Endothelial cell of umbilical vein (primary cell): ENCODE results near the gene POLE4. TPM values are rescaled to one million over a fixed set of nuclear protein-coding genes. Genes with fewer than 3 reads are reported as not detected.

Source experiments
- Bru-seq: library from RNA; stranded (reverse); fragments of 400-500 nt; gene quantifications from one replicate; lab custom pipeline; 2021; lab: Mats Ljungman, UMichigan
- BruChase-seq, 2 experiments: library from RNA; stranded (reverse); fragments of 400-500 nt; gene quantifications; one replicate each; lab custom pipeline; 2021; lab: Mats Ljungman, UMichigan
- BruUV-seq: library from RNA; stranded (reverse); fragments of 400-500 nt; replicated peaks from 2 replicates; lab custom pipeline; 2021; lab: Mats Ljungman, UMichigan
- CTCF ChIA-PET: fragments of 300-600, 350-600 bp; sonication (Branson Sonifier 250); formaldehyde crosslinking; loops from one replicate; lab custom pipeline; 2021; ENCODE audit warnings: antibody characterized with exemption, inconsistent platforms; lab: Charles Lee
- POLR2A ChIA-PET: fragments of 300-600, 350-600 bp; sonication (Branson Sonifier 250); formaldehyde crosslinking; loops from one replicate; lab custom pipeline; 2021; ENCODE audit warnings: antibody characterized with exemption, inconsistent platforms; lab: Charles Lee
- DNase-seq: peaks from one replicate; pipeline ENCODE4 v3.0.0-alpha.2; 2011; ENCODE audit warnings: low read depth, low spot score
- FAIRE-seq: peaks from 2 replicates; lab custom pipeline; 2011; peaks lifted over from hg19 to GRCh38; lab: Jason Lieb, UNC
- H2AFZ ChIP-seq: 2 replicates; pipeline ENCODE4 v1.6.0; 2012; ENCODE audit warnings: low read depth, low read length, control low read depth, inconsistent platforms
- H3K27ac ChIP-seq: 2 replicates; pipeline ENCODE4 v1.5.1; 2011; ENCODE audit warnings: low read depth, mild to moderate bottlenecking, control low read depth, low read length, moderate library complexity; ENCODE audit not compliant: insufficient read depth
- H3K27me3 ChIP-seq, 2 experiments: 2 replicates each; pipeline versions ENCODE4 v1.6.0 to v1.6.1; 2011; ENCODE audit warnings: low read length in 2 of 2, mixed read lengths in 1 of 2; ENCODE audit not compliant: control insufficient read depth in 2 of 2, insufficient read depth in 2 of 2
- H3K36me3 ChIP-seq, 2 experiments: 2 replicates in 1 of 2; 3 replicates in 1 of 2; pipeline ENCODE4 v1.5.1; 2011; ENCODE audit warnings: low read length in 2 of 2, mild to moderate bottlenecking in 1 of 2, moderate library complexity in 1 of 2; ENCODE audit not compliant: control insufficient read depth in 2 of 2, insufficient read depth in 2 of 2; ENCODE audit errors: extremely low read depth in 1 of 2
- H3K4me1 ChIP-seq: 3 replicates; pipeline ENCODE4 v1.5.1; 2011; ENCODE audit warnings: mild to moderate bottlenecking, low read length; ENCODE audit not compliant: control insufficient read depth, insufficient read depth; ENCODE audit errors: extremely low read depth
- H3K4me2 ChIP-seq: 2 replicates; pipeline ENCODE4 v1.6.1; 2011; ENCODE audit warnings: low read length, control low read depth, mixed read lengths; ENCODE audit not compliant: insufficient read depth
- H3K4me3 ChIP-seq, 3 experiments: fragments of 200-600 bp in 1 of 3; sonication (generic), shearing (Covaris generic) in 1 of 3; replicated peaks in 1 of 3; 2 replicates each; pipeline ENCODE4 v1.5.1; 2011 to 2016; ENCODE audit warnings: control low read depth in 3 of 3, low read length in 3 of 3, mild to moderate bottlenecking in 2 of 3, inconsistent platforms in 1 of 3, low read depth in 1 of 3, moderate library complexity in 1 of 3; ENCODE audit not compliant: insufficient read depth in 1 of 3
- H3K79me2 ChIP-seq: 2 replicates; pipeline ENCODE4 v1.6.0; 2012; ENCODE audit warnings: low read length, inconsistent platforms; ENCODE audit not compliant: control insufficient read depth, insufficient read depth
- H3K9ac ChIP-seq: replicated peaks from 2 replicates; pipeline ENCODE3; 2011; ENCODE audit warnings: low read length, control low read depth; ENCODE audit not compliant: insufficient read depth; ENCODE audit errors: extremely low read depth
- H3K9me1 ChIP-seq: replicated peaks from 3 replicates; pipeline ENCODE4 v1.6.0; 2011; ENCODE audit warnings: mild to moderate bottlenecking, low read length; ENCODE audit not compliant: control insufficient read depth, insufficient read depth; ENCODE audit errors: extremely low read depth
- H3K9me3 ChIP-seq: replicated peaks from 2 replicates; pipeline ENCODE4 v1.5.1; 2012; ENCODE audit warnings: low read length, inconsistent platforms; ENCODE audit not compliant: control insufficient read depth, insufficient read depth
- H4K20me1 ChIP-seq: replicated peaks from 2 replicates; pipeline ENCODE3; 2011; ENCODE audit warnings: mild to moderate bottlenecking, low read length; ENCODE audit not compliant: control insufficient read depth, insufficient read depth; ENCODE audit errors: extremely low read depth
- CTCF ChIP-seq, 2 donors: IDR thresholded peaks; 1 replicate in 1 of 2; 2 replicates in 1 of 2; pipeline ENCODE4 v1.5.1; 2011; ENCODE audit warnings: low read length in 2 of 2, mild to moderate bottlenecking in 2 of 2, moderate library complexity in 2 of 2, control low read depth in 1 of 2, inconsistent platforms in 1 of 2, low read depth in 1 of 2; ENCODE audit not compliant: insufficient read depth in 1 of 2; ENCODE audit errors: extremely low read depth in 1 of 2
- EZH2 ChIP-seq: IDR thresholded peaks from 2 replicates; pipeline ENCODE4 v1.6.1; 2012; ENCODE audit warnings: borderline replicate concordance, low read depth, mild to moderate bottlenecking, moderate library complexity, low read length, inconsistent platforms; ENCODE audit not compliant: severe bottlenecking
- FOS ChIP-seq: IDR thresholded peaks from 2 replicates; pipeline ENCODE4 v1.6.1; 2011; ENCODE audit warnings: mild to moderate bottlenecking, low read length, moderate library complexity, borderline replicate concordance; ENCODE audit not compliant: insufficient read depth
- GATA2 ChIP-seq: IDR thresholded peaks from 2 replicates; pipeline ENCODE4 v1.7.0; 2011; ENCODE audit warnings: low read depth, mild to moderate bottlenecking, moderate library complexity, mixed read lengths, low read length; ENCODE audit not compliant: insufficient read length, insufficient read depth
- JUN ChIP-seq: IDR thresholded peaks from 2 replicates; pipeline ENCODE4 v1.6.1; 2011; ENCODE audit warnings: borderline replicate concordance, low read depth; ENCODE audit not compliant: insufficient read length, insufficient read depth
- MYC ChIP-seq: IDR thresholded peaks from one replicate; pipeline ENCODE4 v1.6.1; 2011; ENCODE audit warnings: mild to moderate bottlenecking, low read depth, low read length
- POLR2A ChIP-seq: IDR thresholded peaks from 2 replicates; pipeline ENCODE4 v1.6.1; 2012; ENCODE audit warnings: low read depth, mild to moderate bottlenecking, control low read depth, low read length
- POLR2AphosphoS5 ChIP-seq: IDR thresholded peaks from 2 replicates; pipeline ENCODE4 v1.6.1; 2012; ENCODE audit warnings: low read depth, mild to moderate bottlenecking, control low read depth, low read length, moderate library complexity; ENCODE audit not compliant: insufficient read depth
- dilution Hi-C: fragments of 300-500 bp; cut with MboI; formaldehyde crosslinking; loops from one replicate; pipeline ENCODE4 v1.15.0; 2019; ENCODE audit warnings: low sequenced_read_pairs; ENCODE audit not compliant: extremely low pct_ligation_motif_present
- intact Hi-C: fragments of 100-400 bp; cut with micrococcal nuclease; formaldehyde crosslinking; loops from one replicate; pipeline ENCODE4 v1.10.0; 2022
- long read RNA-seq: library from polyadenylated mRNA; stranded (forward); transcript quantifications from one replicate; pipeline ENCODE4 v2.0.0, GENCODE V29; 2021
- polyA minus RNA-seq, 3 experiments: library from RNA; depleted of rRNA, polyadenylated mRNA; stranded (reverse); fragments of >200 nt; gene quantifications; 1 replicate in 1 of 3; 2 replicates in 2 of 3; pipeline ENCODE4 v1.2.3, GENCODE V29; 2011
- polyA plus RNA-seq, 4 experiments: library from polyadenylated mRNA; depleted of rRNA in 3 of 4; stranded (reverse) in 3 of 4; unstranded in 1 of 4; fragments of >200 nt; gene quantifications; 2 replicates each; pipeline versions ENCODE4 v1.2.1 to v1.2.3, GENCODE V29; 2011 to 2012; ENCODE audit warnings: missing spikeins in 1 of 4
- total RNA-seq: library from RNA; stranded (reverse); gene quantifications from 2 replicates; pipeline ENCODE4 v1.2.3, GENCODE V29; 2021
- TF ChIP-seq, protein P1 (sequence below): IDR thresholded peaks from 2 replicates; pipeline ENCODE4 v1.6.1; 2011; ENCODE audit not compliant: insufficient read depth, insufficient read length

Gene POLE4
- total RNA-seq (42.6 and 45.4 TPM in 2 replicates), polyA plus RNA-seq (21.4 and 22.3 TPM in 2 replicates), polyA minus RNA-seq (8.0 and 10.9 TPM in 2 replicates), Bru-seq, nascent RNA (percentile 65 among the genes with signal in this experiment), BruChase-seq, experiment 1, labeled RNA remaining after a 6-hour chase (percentile 58 among the genes with signal in this experiment), BruChase-seq, experiment 2, labeled RNA remaining after a 2-hour chase (percentile 55 among the genes with signal in this experiment)
- polyA plus RNA-seq (2011; cell fraction: cytosol; rRNA removed), result 27.8 TPM in 2 replicates
- 12.4 and 12.7 TPM in 2 replicates for polyA plus RNA-seq (2011; cell fraction: nucleus; rRNA removed)
- 44.6 and 50.7 TPM in 2 replicates for polyA plus RNA-seq (2012)
- 24.8 TPM for polyA minus RNA-seq (2011; cell fraction: cytosol; rRNA and poly(A)+ RNA removed)
- 10.4 and 19.4 TPM in 2 replicates for polyA minus RNA-seq (2011; cell fraction: nucleus; rRNA and poly(A)+ RNA removed)
- long read RNA-seq, transcript POLE4-205 (4 exons, 1,248 nt), result major isoform, 76 of 79 reads
- long read RNA-seq, partial matches to known transcripts, result 0 of 79 reads
- long read RNA-seq, other reads (novel, unspliced or antisense), result 2 of 79 reads

DNA sequence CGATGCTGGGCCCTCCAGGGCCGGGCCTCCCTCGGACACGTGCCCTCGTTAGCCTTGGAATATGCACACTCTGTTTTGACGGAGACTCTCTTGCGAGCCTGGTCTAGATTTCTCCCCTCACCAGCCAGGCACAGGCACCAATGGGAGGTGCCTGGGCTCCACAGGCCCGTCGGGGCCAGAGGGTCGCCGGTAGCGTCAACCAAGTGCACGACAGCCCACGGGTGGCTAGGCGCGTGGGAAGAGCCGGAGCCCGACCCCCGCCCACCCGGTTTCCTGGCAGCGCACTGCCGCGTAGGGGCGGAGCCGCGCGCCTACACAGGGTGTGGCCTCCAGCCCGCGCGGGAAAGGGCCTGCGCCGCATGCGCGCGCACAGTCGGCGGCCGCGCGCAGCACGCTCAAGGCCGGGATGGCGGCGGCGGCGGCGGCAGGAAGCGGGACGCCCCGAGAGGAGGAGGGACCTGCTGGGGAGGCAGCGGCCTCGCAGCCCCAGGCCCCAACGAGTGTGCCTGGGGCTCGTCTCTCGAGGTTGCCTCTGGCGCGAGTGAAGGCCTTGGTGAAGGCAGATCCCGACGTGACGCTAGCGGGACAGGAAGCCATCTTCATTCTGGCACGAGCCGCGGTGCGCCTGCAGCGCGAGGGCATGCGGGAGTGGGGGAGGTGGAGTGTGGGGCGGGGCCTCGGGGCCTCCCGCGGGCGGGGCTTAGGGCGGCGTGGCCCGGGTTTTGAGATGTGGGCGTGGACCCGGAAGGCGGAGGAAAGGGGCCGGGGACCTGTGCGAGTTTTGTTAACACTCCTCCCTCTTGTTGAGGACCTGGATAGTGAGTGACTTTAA is at the start of gene POLE4:
Gene POLE4 (plus strand): TSS at position 370 of the 832 bp plus-strand sequence. CDS start 37 bp downstream, at position 407.
- Histone ChIP-seq H3K27me3 (no peaks in the 10 kb centered on the region), H4K20me1 (no peaks in the 10 kb centered on the region), H3K27ac (peak within 1 kb of the TSS; percentile 54), H3K79me2 (no peaks in the 10 kb centered on the region), H3K9me3 (no peaks in the 10 kb centered on the region), H3K36me3 (no peaks in the 10 kb centered on the region), H3K4me1 (peaks cover 3% of the 10 kb centered on the region), H2AFZ (peak within 1 kb of the TSS; percentile 92), H3K9ac (peak within 1 kb of the TSS; percentile 77), H3K9me1 (no peaks in the 10 kb centered on the region), H3K4me3 (peak within 1 kb of the TSS; percentile 26 to 69 (median 56)), H3K4me2 (peak within 1 kb of the TSS; percentile 56)
- DNase-seq (peak; percentile 92), FAIRE-seq (peak; percentile 65)
- intact Hi-C loops (loop anchor here (1.0 to 5.0 kb wide), 2 partner anchors 65 to 116 kb away; no protein-coding TSS in a partner anchor), dilution Hi-C loops (no loop called here)
- POLR2A ChIA-PET, result no interaction called here
- no TSS peak for BruUV-seq
- CTCF ChIA-PET, result no interaction called here
- TF ChIP-seq JUN, result no peak
- TF ChIP-seq CTCF (IDR thresholded peaks at IDR 0.05; ENCODE audit: extremely low read depth in 1 of 2, insufficient read depth in 1 of 2, low read depth in 1 of 2, low read length in 2 of 2), result no peak
- no peak for TF ChIP-seq EZH2
- TF ChIP-seq POLR2AphosphoS5, result peak; percentile 68
- TF ChIP-seq MYC, result peak; percentile 66
- peak; percentile 85 for TF ChIP-seq POLR2A
- TF ChIP-seq, protein P1, sequence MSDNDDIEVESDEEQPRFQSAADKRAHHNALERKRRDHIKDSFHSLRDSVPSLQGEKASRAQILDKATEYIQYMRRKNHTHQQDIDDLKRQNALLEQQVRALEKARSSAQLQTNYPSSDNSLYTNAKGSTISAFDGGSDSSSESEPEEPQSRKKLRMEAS, result peak; percentile 32
- TF ChIP-seq GATA2, result no peak
- TF ChIP-seq FOS, result no peak
